Measurements from ENCODE around the gene CES4A.
"Not testable (repeated sequence)": the region's sequence is repeated elsewhere in the genome, so short reads cannot be mapped to it uniquely, and the experiment has no call there.

The CES4A gene

DNA sequence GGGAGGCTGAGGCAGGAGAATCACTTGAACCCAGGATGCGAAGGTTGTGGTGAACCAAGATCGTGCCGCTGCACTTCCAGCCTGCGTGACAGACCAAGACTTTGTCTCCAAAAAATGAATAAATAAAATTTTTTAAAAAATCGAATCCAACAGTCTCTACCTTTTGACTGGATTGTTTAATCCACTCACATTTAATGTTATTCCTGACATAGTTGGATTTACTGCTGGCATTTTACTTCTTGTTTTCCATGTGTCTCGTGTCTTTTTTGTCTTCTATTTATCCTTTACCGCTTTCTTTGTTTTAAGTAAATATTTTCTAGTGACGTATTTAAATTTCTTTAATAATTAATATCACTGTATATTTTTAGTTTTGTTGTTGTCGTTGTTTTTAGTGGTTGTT is 5.4 kb upstream of the CES4A start:
- no peak for DNase-seq (ENCODE audit: low read depth in 1 of 2, low spot score in 1 of 2)

DNA sequence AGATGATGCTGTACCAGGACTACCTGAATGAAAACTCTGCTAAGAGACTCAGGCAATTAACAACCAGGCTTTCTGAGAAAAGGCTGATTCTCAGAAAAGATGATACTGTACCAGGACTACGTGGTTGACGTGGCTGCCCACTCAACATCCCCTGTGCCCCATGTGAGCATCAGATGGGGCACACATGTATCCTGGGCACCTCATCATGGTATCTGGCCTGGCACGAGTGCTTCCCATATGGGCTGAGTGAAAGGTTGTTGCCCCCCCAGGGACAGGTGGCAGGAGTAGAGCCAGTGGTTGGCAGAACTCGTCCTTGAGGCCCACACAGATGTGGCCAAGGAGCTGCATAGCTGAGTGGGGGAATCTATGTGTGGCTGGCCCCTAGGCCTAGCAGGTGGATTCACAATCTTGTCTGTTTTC is 3.5 kb upstream of the CES4A start:
- DNase-seq (ENCODE audit: low read depth in 1 of 2, low spot score in 1 of 2) = peak; percentile 27 to 31

DNA sequence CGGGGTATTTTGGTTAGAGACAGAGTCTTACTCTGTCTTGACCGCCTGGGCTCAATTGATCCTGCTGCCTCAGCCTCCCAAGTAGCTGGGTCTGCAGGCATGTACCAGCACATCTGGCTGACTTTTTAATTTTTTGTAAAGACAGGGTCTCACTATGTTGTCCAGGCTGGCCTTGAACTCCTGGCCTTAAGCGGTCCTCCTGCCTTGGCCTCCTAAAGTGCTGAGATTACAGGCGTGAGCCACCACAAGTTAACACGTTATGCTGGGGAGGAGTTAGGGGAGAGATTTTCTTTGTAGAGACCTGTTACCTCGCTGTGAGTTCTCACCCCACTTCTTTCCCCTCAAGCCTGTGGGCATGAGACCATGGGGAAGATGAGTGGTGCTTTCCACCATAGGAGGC is 1.8 kb upstream of the CES4A start:
- DNase-seq (ENCODE audit: low read depth in 1 of 2, low spot score in 1 of 2) = no peak

DNA sequence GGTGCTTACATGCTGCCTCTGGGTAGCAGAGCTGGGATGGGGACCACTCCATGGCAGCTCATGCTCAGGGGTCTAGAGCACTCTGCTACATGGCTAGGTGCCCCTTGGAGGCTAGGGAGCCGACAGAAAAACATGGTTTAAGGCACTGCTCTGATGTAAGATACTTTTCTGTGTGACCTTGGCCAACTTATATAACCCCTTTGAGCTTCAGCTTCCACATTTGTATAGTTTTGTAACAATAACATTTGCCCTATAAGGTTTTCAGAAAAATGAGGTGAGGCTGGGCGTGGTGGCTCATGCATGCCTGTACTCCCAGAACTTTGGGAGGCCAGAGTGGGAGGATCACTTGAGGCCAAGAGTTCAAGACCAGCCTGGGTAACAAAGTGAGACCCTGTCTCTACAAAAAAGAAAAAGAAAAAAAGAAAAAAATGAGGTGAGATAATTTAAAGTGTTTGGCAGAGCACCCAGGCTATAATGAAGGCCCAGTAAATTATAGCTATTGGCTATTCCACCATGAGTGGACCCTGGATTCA is 3.2 kb downstream of the CES4A start:
- no peak for DNase-seq (ENCODE audit: low read depth in 1 of 2, low spot score in 1 of 2)

DNA sequence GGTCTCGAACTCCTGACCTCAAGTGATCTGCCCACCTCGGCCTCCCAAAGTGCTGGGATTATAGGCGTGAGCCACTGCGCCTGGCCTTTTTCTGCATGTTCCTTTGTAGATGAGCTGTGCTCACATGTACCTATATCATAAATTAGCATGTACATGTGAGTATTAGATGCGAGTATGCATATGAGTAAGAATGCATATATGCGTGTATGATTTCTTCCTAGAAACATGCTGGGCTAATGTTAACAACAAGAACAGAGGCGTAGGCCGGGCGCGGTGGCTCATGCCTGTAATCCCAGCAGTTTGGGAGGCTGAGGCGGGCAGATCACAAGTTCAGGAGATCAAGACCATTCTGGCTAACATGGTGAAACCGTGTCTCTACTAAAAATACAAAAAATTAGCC is 5.2 kb downstream of the CES4A start:
- not testable (repeated sequence) for DNase-seq (ENCODE audit: low read depth in 1 of 2, low spot score in 1 of 2)

DNA sequence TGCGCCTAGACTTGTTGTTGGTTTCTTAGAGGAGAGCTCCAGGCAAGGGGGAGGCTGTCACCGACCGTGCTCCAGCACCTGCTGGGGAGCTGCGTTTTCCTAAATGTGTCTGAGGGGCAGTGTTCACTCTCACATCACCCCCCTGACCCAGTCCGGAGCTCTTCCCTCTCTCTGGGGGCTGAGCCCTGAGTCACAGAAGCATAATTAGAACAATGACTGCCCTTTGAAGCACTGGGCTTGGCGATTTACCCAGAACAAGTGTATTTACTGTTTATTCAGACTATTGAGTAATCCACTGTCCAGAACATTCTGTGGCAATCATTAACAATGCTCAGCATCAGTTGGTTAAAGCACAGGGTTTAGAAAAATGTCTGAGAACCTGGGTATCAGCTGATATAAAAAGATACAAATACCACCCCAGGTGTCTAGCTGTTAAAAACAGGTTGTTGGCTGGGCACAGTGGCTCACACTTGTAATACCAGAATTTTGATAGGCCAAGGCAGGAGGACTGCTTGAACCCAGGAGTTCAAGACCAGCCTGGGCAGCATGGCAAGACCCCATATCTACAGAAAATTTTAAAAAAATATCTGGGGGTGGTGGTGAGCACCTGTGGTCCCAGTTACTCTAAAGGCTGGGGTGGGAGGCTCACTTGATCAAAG is 8.1 kb downstream of the CES4A start:
- DNase-seq (ENCODE audit: low read depth in 1 of 2, low spot score in 1 of 2) = no peak

DNA sequence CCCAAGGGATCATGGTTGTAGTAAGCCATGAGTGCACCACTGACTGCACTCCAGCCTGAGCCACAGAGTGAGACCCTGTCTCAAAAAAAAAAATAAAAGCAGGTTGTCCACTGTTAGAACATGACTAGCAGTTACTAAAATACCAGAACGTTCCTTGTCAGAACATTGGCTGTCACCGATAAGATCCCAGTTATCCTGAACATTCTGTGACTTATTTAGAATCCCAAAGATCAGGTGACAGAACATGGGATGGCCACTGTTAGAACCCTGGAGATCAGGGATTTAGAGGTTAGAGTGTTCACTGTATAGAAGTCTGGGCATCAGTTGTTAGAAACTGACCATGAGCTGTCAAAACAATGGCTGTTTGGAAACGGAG is 8.6 kb downstream of the CES4A start:
- no peak for DNase-seq (ENCODE audit: low read depth in 1 of 2, low spot score in 1 of 2)

DNA sequence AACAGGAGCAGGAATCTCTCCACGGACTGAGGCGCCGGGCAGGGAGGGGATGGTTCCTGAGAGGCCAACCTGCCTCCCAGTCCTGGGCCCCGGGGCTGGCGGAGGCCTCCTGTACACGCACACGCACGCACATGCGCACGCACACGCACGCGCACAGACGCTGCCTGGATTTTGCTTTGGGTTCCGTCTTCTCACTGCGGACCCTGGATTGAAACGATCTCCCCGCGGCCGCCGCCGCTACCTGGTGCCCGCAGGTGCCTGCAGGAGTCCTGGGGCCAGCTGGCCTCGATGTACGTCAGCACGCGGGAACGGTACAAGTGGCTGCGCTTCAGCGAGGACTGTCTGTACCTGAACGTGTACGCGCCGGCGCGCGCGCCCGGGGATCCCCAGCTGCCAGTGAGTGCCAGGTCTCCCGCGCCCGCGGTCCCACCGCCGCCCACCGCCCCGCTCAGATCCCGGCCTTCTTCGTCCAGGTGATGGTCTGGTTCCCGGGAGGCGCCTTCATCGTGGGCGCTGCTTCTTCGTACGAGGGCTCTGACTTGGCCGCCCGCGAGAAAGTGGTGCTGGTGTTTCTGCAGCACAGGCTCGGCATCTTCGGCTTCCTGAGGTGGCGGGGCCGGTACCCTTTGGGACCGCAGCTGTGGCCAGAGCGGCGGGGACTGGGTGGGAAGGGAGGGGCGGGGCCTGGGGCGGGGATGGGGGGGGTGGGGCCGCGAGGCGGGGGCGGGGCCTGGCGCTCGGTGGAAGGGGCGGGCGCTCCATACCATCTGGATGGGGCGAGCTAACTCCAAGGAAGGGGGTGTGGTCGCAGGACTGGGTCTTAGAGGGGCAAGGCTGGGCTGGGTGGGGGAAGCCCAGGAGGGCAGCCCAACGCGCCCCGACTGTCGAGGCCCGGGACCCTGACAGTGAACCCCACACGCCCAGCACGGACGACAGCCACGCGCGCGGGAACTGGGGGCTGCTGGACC is 12.3 kb downstream of the CES4A start:
- peak; percentile 22 to 45 for DNase-seq (ENCODE audit: low read depth in 1 of 2, low spot score in 1 of 2)

DNA sequence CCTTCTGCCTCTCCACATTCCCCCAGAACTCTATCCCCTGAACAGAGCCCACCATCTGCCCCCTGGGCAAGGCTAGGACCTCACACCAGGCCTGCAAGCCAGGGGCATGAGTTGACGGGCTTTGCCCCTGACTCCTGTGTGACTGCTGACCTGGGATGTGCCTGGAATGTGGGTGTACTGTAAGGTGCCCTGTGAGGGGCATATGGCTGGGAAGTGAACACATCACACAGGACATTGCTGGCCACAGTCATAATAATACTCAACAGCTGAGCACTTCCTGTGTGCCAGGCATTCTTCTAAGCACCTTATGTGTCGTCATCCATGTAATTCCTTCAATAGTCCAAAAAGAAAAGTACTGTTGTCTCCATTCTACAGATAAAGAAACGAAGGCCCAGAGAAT is 13.3 kb downstream of the CES4A start:
- DNase-seq (ENCODE audit: low read depth in 1 of 2, low spot score in 1 of 2) = no peak

DNA sequence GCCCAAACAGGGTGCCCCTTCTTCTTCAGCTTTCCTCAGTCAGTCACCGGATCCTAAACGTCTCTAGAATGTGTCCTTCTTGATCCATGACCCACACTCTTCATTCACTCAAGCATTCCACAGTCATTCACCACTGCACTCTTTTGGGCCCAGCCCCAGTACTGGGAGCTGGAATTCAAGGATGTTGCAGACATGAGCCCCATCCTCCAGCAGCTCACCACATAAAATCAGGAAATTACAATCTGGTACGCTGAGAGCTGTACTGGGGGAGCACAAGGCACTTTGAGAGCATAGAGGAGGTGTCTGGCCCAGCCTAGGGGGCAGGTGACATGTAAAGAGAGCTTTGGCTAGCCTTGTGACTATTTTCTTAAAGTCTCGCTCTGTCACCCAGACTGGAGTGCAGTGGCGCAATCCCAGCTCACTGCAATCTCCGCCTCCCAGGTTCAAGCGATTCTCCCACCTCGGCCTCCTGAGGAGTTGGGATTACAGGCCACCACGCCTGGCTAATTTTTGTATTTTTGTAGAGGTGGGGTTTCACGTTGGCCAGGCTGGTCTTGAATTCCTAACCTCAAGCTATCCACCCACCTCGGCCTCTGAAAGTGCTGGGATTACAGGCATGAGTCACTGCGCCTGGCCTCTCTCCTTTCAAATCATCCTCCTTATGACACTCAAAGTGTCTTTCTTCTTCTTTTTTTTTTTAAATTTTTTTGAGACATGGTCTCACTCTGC is 18.7 kb downstream of the CES4A start:
- DNase-seq (ENCODE audit: low read depth in 1 of 2, low spot score in 1 of 2) = no peak

DNA sequence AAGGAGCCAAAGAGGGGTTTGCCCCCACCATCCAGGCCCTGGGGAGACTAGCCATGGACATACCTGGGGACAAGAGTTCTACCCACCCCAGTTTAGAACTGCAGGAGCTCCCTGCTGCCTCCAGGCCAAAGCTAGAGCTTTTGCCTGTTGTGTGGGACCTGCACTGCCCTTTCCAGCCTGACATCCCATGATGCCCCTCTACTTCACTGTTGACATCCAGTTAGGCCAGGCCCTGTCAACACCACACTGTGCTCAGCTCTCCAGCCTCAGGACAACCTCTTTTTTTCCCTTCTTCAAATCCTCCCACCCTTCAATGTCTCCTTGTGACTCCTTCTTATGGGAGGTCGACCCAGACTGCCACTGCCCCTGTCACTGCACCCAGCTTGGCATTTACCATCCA is 20.8 kb downstream of the CES4A start:
- DNase-seq (ENCODE audit: low read depth in 1 of 2, low spot score in 1 of 2) = no peak

DNA sequence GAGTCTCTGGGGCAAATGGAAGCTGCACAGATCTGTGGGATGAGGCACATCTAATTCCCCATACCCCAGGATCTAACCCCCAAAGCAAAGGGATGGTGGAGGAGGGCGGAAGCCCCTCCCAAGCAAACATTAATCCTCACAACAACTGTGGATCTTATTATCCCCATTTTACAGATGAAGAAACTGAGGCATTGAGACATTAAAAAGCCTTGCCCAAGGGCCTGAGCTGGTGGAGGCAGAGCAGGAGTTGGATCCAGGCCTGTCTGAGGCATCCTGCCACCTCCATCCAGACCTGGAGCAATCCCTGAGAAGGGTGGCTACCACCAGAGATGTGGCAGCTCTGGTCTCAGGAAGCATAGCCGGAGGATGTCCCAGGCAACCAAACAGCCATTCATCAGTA is 22.9 kb downstream of the CES4A start:
- DNase-seq (ENCODE audit: low read depth in 1 of 2, low spot score in 1 of 2) = no peak

DNA sequence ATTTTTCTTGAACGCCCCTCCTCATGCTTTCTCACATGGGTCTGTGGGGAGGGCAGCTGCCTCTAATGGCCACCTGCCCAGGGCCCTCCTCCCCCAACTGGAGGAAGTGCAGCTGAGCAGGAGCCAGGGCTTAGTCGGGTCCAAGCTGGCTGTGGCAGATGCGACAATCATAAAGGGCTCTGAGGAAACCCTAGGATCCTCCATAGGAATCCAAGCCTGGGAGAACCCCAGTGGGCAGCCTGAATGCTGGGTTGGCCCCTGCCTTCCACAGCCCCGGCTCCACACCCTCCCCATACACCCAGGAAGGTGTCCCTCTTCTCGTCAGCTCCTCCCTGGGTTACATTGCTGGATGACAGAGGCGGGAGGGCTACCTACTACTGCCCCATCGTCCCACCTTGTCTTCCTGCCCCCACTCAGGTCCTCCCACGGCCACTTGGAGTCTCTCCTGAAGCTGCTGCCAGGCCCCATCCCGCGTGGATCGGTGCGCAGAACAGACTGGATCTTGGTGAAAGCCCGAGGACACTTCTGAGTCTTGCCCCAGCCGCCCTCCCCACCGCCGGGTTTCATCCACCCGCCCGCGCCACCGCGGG is 24.9 kb downstream of the CES4A start:
- DNase-seq (ENCODE audit: low read depth in 1 of 2, low spot score in 1 of 2) = no peak

DNA sequence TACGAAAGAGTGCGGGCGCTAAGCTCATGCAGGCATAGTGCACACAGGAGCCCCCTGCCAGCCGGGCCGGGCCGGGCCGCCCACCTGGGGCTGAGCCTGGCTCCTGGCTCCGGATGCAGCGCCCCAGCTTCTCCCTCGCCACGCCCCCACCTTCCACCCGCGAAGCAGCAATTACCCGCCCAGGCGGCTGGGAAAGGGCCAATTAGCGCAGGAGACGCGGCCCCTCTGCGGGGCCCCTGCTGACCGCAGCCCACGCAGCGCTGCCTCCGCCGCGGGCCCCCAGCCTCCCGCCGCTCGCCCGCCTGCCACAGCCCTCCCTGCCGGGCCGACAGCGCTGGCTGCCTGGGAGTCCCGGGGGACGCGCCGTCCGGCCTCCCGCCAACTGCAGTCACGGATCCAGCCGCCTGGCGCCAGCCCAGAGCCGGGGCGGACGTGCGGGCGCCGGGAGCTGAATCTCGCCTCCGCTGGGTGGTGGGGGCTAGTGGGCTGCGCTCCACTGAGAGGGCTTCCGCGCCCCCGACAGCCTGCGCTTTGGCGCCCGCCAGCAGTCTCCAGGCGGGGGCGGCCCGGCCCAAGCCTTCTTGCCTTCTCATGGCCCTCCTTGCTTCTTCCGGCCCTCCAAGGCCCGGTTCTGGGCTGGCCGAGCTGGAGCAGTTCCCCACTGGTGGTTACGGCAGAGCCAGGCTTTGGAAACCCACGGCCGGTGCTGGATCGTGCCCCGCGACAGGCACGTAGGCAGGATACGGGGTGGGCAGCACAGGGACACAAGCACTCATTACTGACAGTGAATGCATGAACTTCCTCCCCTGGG is 25.6 kb downstream of the CES4A start:
- peak; percentile 44 to 54 for DNase-seq (ENCODE audit: low read depth in 1 of 2, low spot score in 1 of 2)

DNA sequence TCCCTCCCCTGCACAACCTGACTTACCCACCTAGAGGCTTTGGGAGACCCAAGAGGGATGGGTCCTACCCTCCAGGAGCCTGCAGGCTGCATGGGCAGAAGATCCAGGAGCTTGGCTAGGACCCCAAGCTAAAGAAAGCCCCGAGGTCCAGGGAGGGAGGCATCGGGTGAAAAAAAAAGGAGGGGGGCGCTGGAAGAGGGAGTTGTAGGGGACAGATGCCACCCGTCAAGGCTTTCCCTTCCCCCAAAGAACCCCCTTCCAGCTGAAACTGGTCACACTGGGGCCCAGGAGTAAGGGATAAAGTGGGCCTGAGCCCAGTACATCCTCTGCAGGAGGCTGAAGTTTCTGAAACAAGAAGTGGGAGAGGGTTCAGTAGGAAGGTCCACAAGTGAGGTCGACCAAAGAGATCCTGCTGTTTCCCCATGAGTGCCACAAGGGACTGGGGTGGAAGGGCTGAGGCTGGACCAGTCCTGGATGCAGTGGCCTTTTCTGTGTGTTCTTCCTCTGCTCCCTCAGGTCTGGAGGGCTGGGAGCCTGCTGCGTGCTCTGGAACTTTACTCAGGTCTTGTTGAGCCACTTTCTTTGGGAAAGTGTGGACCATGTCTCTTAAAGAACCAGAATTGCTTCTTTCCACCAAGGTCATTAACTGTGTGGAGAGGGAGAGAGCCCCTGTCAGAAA is 26.4 kb downstream of the CES4A start:
- DNase-seq (ENCODE audit: low read depth in 1 of 2, low spot score in 1 of 2) = no peak

DNA sequence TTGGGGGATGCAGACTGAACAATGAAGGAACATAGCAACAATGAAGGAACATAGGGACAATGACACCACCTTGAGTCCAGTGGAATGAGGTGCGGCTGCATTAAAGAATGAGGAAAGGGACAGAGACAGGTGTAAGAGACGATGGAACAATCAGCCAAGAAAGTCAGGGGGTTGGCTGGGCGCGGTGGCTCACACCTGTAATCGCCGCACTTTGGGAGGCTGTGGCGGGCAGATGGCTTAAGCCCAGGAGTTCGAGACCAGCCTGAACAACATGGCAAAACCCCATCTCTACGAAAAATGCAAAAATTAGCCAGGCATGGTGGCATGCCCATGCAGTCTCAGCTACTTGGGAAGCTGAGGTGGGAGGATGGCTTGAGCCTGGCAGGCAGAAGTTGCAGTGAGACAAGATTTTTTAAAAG is 26.9 kb downstream of the CES4A start:
- no peak for DNase-seq (ENCODE audit: low read depth in 1 of 2, low spot score in 1 of 2)

DNA sequence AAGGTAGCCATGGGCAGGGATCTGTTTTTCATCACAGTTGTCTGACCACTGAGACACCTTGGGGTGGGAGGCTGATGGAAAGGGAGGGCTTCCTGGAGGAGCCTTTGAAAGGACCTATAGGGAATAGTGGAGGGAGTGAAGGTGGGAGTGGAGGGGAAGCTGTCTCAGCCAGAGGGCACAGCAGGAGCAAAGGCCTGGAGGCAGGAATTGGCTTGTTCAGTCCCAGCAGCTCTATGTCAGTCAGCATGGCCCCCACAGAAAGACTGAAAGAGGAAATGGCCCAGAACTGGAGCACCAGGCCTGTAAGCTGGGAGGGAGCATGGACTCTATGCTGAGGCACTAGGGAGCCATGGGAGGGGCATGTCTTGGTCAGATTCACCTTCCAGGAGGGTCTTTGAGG is 27.8 kb downstream of the CES4A start:
- no peak for DNase-seq (ENCODE audit: low read depth in 1 of 2, low spot score in 1 of 2)

DNA sequence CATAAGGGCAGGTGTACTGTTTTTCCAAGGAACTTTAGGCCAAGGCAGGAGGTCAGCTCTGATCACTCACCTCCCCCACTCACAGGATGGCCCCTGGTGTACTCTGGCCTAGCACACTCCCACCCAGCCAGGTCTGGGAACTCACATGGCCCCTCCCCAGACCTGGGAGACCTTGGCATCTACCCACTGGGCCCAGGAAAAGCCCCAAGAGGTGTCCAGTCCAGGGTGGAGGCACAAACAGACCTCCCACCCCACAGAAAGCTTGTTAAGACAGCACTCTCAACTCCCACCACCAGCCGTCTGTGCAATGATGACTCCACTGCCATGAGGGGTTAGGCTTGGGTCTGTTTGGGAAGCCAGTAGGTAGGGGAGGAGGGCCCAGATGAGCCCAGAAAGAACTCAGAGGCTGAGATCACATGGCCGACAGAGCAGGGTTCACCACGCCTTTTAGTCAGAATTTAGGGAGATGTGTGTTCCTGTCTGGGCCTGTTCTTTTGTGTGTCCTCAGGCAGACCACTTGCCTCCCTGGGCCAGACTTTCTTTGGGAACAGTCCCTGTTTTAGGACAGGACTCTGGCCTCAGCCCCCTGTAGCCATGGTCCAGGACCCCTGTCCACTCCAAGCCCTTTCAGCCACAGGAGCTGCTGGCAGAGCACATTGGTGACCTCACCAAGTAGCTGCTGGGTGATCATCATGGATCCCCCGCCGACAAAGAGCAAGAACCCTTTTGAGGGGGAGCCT is 28.5 kb downstream of the CES4A start:
- no peak for DNase-seq (ENCODE audit: low read depth in 1 of 2, low spot score in 1 of 2)

DNA sequence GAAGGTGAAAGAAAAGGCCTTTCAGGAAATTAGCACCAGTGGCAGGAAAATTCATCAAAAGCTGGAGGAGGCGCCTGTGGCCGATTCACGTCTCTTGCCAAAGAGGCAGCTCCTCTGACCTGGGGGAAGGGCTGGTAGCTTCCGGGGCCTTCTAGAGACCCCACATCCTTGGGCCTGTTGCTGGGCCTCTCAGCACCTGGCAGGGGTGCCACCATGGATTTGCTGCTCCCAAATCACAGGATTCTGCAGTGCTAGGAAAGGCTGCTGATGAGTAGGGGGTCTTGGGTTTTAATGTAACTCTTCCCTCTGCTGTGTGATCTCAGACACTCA is 29.0 kb downstream of the CES4A start:
- DNase-seq (ENCODE audit: low read depth in 1 of 2, low spot score in 1 of 2) = no peak
